GM23248 (cell line): Measurements from ENCODE around the gene CDC42SE1.

Source experiments
- EZH2 ChIP-seq: fragments of 200-600 bp; sonication (generic); IDR thresholded peaks from 2 replicates; pipeline ENCODE4 v1.6.1; 2018; ENCODE audit warnings: antibody characterized with exemption, mild to moderate bottlenecking; ENCODE audit not compliant: insufficient read depth, poor library complexity, severe bottlenecking
- EZH2phosphoT487 ChIP-seq: fragments of 200-600 bp; sonication (generic); IDR thresholded peaks from 2 replicates; pipeline ENCODE4 v1.6.1; 2018; ENCODE audit warnings: antibody characterized with exemption, moderate library complexity, mild to moderate bottlenecking, low read depth; ENCODE audit not compliant: insufficient read depth

- no peak for TF ChIP-seq EZH2phosphoT487
- no peak for TF ChIP-seq EZH2
Measured at GRCh38 chr1:151050051-151050688, 9.3 kb downstream of the CDC42SE1 start.
